Activated T-helper 17 cell treated with anti-CD3 and anti-CD28 coated beads, Interleukin-2, amount 50 U/mL, for 72 hours (primary cell): ENCODE measurements around the gene ZNF438. TPM values are rescaled to one million over a fixed set of nuclear protein-coding genes. Genes with fewer than 3 reads are reported as not detected.

Experiments used
- ATAC-seq: fragments of 150-1000 bp; cut with Tn5 transposase; replicated peaks from 2 replicates; pipeline ENCODE4 v1.10.0; 2021; ENCODE audit warnings: mild to moderate bottlenecking, moderate library complexity
- H3K27ac Mint-ChIP-seq: one replicate; pipeline ENCODE4 v1.8.0; 2022; ENCODE audit warnings: mixed read lengths
- H3K27me3 Mint-ChIP-seq: one replicate; pipeline ENCODE4 v1.8.0; 2022; ENCODE audit warnings: mixed read lengths
- H3K36me3 Mint-ChIP-seq: one replicate; pipeline ENCODE4 v1.8.0; 2022; ENCODE audit warnings: low read depth, mild to moderate bottlenecking, mixed read lengths
- H3K4me1 Mint-ChIP-seq: one replicate; pipeline ENCODE4 v1.8.0; 2022; ENCODE audit warnings: mixed read lengths
- H3K4me3 Mint-ChIP-seq: one replicate; pipeline ENCODE4 v1.8.0; 2022; ENCODE audit warnings: mild to moderate bottlenecking, mixed read lengths
- H3K9me3 Mint-ChIP-seq: one replicate; pipeline ENCODE4 v1.8.0; 2022; ENCODE audit warnings: mixed read lengths
- total RNA-seq, 2 donors: library from RNA; stranded (reverse); gene quantifications; one replicate each; pipeline ENCODE4 v1.2.3, GENCODE V29; 2022

ZNF438 gene
- total RNA-seq, 2 donors from 2014 or later = 5.1 to 6.2 TPM

DNA sequence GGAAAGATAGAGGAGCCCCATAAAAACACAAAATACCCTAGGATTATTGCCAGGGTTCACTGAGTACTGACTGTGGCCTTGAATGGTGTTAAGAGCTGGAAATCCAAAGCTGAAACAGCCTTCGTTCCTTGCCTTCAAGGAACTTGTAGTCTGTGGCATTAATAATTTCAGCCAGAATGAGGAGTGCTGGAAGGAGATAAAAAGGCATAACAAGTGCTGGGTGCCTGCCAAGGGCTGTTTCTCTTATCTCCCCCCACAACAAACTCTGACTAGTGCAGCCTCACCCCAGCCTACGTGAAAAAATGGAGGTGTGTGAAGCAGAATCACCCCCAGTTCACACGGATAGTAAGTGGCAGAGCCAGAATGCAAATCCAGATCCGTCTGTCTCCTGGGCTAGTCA lies 203.0 kb downstream of the ZNF438 start:
- Mint-ChIP-seq H3K36me3 (no peaks in the 10 kb centered on the region), H3K27ac (no peak overlapping the region), H3K4me1 (peaks cover 3% of the 10 kb centered on the region), H3K9me3 (peaks cover 10% of the 10 kb centered on the region), H3K27me3 (peaks cover 13% of the 10 kb centered on the region), H3K4me3 (no peak overlapping the region)
- ATAC-seq = no peak

DNA sequence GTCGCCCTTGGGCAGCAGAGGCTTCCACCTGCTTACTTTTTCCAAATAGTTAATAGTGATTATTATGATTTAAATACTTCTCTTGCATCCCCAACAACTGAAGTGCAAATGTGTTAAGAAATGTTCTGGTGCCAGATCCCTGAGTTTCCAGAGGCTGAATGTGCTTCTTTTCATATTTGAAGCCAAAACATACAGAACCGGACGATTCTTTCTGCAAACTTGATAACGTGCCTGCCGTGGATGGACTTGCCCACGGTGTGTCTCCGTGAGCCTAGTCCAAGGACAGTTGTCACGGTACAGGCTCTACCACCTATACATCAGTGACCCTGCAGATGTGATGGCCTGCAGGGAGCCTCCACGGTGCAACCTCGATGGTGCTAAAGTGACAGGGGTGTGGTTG lies 203.5 kb downstream of the ZNF438 start:
- peaks cover 13% of the 10 kb centered on the region for H3K27me3 Mint-ChIP-seq
- H3K4me3 Mint-ChIP-seq = no peak overlapping the region
- H3K9me3 Mint-ChIP-seq = peaks cover 10% of the 10 kb centered on the region
- no peak for ATAC-seq
- no peak overlapping the region for H3K27ac Mint-ChIP-seq
- H3K4me1 Mint-ChIP-seq = peaks cover 3% of the 10 kb centered on the region
- no peaks in the 10 kb centered on the region for H3K36me3 Mint-ChIP-seq

DNA sequence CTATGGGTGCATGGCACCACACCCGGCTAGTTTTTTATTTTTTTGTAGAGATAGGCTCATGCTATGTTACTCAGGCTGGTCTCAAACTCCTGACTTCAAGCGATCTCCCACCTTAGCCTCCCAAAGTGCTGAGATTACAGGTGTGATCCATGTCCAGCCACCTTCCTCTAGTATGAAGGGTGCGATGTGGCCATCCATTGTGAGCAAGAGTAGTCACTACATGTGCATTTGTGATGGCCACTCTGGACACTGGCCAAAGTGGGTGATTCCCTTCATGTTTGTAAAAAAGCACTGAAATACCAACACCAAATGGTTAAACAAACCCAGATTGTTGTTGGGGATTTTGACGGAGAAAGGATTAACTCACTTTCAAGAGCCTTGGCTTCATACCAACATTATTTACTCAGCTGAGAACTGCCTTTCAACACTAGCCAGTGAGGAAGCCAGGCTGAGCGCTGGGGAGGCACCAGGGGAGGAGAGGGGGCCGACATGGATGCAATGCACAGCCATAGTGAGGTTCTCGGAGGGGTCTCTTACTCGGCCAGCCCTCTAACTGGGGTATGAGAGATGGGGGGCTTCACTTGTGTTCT lies 204.0 kb downstream of the ZNF438 start:
- H3K36me3 Mint-ChIP-seq = no peaks in the 10 kb centered on the region
- ATAC-seq = no peak
- H3K27ac Mint-ChIP-seq = no peak overlapping the region
- H3K4me1 Mint-ChIP-seq = peaks cover 3% of the 10 kb centered on the region
- peaks cover 10% of the 10 kb centered on the region for H3K9me3 Mint-ChIP-seq
- peaks cover 13% of the 10 kb centered on the region for H3K27me3 Mint-ChIP-seq
- no peak overlapping the region for H3K4me3 Mint-ChIP-seq

DNA sequence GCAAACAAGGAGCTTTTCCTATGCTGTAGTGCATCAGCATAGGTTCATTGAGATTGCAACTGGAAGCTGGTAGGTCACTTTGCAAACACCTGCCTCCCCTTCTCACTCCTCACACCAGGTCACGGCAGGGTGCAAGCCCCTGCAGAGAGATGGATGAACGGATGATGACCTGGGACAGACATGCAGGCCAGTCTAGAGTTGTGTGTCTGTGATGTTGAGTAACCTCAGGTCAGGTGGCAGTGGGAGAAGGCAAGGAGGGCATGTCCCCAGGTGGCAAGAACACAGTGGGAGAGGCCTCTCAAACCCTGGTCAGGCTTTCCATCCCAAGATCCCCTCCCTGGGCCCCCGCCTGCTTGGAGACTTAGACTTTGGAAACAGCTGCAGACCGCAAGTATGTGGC lies 205.0 kb downstream of the ZNF438 start:
- no peaks in the 10 kb centered on the region for H3K36me3 Mint-ChIP-seq
- no peak overlapping the region for H3K27ac Mint-ChIP-seq
- H3K9me3 Mint-ChIP-seq = peaks cover 10% of the 10 kb centered on the region
- H3K27me3 Mint-ChIP-seq = peaks cover 13% of the 10 kb centered on the region
- H3K4me1 Mint-ChIP-seq = peaks cover 3% of the 10 kb centered on the region
- no peak overlapping the region for H3K4me3 Mint-ChIP-seq
- ATAC-seq = no peak

DNA sequence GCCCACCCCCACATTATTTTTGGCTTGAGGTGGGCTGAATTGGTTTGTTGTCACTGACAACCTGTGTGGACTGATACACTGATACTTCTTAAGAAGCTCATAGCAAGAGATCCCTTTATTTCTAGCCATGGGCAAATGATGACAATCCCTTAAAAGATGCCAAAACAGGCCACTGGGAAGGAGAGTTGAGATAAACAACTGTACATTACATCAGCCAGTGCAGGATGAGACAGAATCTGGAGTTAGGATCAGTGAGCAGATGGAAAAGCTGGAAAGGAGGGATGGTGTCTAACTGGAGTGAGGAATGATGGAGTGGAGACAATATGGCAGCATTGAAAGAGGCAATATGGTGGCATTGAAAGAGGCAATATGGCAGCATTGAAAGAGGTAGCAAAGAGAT lies 206.2 kb downstream of the ZNF438 start:
- no peak for ATAC-seq
- H3K9me3 Mint-ChIP-seq = peaks cover 10% of the 10 kb centered on the region
- H3K36me3 Mint-ChIP-seq = no peaks in the 10 kb centered on the region
- peaks cover 13% of the 10 kb centered on the region for H3K27me3 Mint-ChIP-seq
- no peak overlapping the region for H3K27ac Mint-ChIP-seq
- peaks cover 3% of the 10 kb centered on the region for H3K4me1 Mint-ChIP-seq
- no peak overlapping the region for H3K4me3 Mint-ChIP-seq

DNA sequence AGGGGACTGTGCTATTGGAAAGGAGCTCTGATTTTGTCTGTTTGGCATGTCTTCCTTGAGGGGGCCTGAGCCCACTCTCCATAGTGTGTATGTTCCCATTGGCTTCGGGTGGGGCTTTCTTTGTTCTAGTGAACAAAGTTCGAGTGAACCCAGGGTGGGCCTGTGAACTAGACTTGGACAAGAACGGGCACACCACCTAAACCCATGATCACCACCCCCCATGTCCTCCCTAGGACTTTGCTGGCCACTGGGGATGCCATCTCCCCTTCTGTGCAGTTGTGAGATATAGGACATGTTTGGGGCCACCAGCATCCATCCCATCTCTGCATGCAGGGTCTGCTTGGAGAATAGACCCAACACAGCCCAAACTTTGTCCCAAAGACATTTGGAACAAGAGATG lies 206.6 kb downstream of the ZNF438 start:
- Mint-ChIP-seq H3K27ac (no peak overlapping the region), H3K4me1 (peaks cover 3% of the 10 kb centered on the region), H3K36me3 (no peaks in the 10 kb centered on the region), H3K4me3 (no peak overlapping the region), H3K9me3 (peaks cover 10% of the 10 kb centered on the region), H3K27me3 (peaks cover 13% of the 10 kb centered on the region)
- no peak for ATAC-seq

DNA sequence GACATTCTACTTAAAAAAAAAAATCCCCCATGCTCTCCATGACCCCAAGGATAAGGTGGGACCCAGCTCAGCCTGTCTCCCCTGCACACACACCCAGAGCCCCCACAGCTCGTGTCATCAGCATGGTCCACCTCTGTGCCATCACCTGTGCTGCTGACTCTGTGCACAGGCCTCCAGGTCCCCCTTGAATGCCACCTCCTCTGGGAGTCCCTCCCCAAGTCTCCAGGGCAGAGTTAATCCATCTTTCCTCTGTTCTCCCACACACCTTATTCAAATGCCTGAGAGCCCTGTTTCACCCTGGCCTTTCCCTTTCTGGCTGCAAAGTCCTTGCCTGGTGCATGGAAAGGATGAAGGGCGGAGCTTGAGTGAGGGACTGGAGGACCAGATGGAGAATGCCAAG lies 208.0 kb downstream of the ZNF438 start:
- Mint-ChIP-seq H3K27ac (no peak overlapping the region), H3K4me3 (no peak overlapping the region)
- no peak for ATAC-seq

DNA sequence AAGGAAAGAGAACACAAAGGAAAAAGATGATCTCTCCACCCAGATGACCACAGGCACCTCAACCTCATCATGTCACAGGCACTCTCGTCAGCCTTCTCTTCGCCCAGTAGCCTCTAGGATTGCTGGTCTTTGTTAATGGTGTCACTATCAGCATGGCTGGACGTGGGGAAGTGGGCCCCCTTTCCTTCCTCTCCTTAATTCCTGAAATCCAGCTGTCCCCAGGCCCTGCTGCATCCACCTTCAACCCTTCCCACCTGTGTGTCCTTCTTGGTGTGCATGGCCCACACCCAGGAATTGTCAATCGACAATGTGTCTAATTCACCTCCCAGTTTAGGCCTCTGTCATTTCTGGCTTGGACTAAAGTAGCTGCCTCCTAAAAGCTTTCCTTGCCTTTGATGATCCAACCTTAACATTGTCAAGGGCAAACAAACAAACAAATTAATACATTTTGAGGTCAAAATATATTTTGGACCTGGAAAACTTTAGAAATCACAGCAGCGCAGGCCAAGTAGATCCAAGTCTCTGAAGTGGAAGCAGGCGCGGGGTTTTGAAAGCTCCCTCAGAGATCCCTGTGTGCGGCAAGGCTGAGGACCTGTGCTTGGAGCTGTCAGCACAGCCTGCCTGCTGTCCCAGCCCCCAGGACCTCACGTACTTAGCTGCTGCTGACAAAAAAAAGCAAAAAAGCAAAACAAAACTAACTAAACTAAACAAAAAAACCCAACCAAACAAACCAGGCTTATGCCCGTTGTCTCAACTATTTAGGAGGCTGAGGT lies 208.8 kb downstream of the ZNF438 start:
- peaks cover 10% of the 10 kb centered on the region for H3K9me3 Mint-ChIP-seq
- no peak for ATAC-seq
- H3K4me1 Mint-ChIP-seq = peaks cover 3% of the 10 kb centered on the region
- peaks cover 13% of the 10 kb centered on the region for H3K27me3 Mint-ChIP-seq
- no peaks in the 10 kb centered on the region for H3K36me3 Mint-ChIP-seq
- H3K4me3 Mint-ChIP-seq = no peak overlapping the region
- no peak overlapping the region for H3K27ac Mint-ChIP-seq

More for the DNA sequence above, 208.0 kb downstream of the ZNF438 start:
- peaks cover 3% of the 10 kb centered on the region for H3K4me1 Mint-ChIP-seq
- peaks cover 10% of the 10 kb centered on the region for H3K9me3 Mint-ChIP-seq
- H3K27me3 Mint-ChIP-seq = peaks cover 13% of the 10 kb centered on the region
- H3K36me3 Mint-ChIP-seq = no peaks in the 10 kb centered on the region

DNA sequence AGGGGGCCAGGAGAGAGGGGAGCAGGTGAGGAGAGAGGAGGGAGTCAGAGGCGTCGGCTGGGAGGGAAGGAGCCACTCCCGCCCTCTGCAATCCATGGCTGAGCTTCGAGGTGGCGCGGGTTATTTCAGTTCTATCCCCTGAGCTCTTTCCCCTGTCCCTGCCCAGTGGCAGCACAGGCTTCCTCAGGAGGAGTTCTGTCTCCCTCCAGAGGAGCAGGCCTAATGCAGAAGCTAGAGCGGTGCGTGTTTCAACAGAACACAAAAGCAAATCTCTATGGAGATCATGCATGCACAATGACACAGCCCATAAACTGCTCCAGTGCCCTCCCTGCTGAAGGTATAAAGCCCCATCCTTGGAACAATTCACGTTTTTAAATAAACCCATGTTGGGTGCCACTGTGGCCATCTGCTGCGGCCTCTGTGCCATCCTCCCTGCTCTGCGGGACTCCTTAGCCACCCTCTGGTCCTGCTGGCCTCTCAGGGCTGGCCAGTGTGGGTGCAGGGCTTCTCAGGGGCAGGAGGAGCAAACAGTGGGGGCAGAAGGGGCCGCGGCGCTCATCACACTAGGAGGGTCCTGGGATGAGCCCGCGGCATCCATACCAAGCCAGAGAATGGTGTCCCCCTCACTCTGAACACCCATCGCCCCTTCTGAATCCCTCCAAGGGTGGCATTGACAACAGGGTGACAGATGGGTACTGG lies 209.5 kb downstream of the ZNF438 start:
- H3K9me3 Mint-ChIP-seq = peaks cover 10% of the 10 kb centered on the region
- no peak for ATAC-seq
- H3K4me1 Mint-ChIP-seq = peaks cover 3% of the 10 kb centered on the region
- H3K4me3 Mint-ChIP-seq = no peak overlapping the region
- no peak overlapping the region for H3K27ac Mint-ChIP-seq
- no peaks in the 10 kb centered on the region for H3K36me3 Mint-ChIP-seq
- peaks cover 13% of the 10 kb centered on the region for H3K27me3 Mint-ChIP-seq

DNA sequence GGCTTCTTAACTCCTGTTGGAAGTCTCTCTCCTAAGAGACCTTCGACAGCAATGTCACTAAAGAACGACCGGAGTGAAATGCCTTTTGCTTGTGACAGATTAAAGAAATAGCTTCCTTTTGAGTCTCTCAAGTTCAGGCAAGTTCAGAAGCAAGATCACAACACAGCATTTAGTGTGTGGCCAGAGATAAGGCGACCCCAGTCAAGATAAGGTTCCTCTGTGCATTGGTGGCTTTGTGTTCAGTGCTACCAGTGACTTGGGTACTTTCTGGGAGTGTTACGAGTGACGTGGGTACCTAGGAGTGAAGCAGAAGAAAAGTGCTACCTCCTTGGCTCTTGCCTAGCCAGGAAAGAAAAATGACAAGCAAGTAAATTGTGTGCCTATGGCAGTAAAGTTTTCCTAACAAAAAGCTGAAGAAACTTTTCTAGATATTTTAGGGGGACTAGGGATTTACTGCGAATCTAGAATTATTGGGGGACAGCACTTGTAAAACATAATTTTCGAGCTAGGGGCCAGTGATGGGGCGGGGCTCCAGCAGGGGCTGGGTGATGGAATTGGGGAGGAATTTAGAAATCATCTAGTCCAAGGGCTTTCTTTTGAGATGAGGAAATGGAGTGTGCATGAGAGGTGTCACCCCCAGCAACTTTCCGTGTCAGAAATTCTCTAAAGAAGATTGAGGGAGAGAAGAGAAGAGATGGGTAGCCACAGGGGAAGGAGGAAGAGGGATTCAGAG lies 210.2 kb downstream of the ZNF438 start:
- Mint-ChIP-seq H3K27me3 (peaks cover 13% of the 10 kb centered on the region), H3K4me3 (no peak overlapping the region), H3K9me3 (peaks cover 10% of the 10 kb centered on the region), H3K4me1 (peaks cover 3% of the 10 kb centered on the region), H3K36me3 (no peaks in the 10 kb centered on the region), H3K27ac (no peak overlapping the region)
- no peak for ATAC-seq

DNA sequence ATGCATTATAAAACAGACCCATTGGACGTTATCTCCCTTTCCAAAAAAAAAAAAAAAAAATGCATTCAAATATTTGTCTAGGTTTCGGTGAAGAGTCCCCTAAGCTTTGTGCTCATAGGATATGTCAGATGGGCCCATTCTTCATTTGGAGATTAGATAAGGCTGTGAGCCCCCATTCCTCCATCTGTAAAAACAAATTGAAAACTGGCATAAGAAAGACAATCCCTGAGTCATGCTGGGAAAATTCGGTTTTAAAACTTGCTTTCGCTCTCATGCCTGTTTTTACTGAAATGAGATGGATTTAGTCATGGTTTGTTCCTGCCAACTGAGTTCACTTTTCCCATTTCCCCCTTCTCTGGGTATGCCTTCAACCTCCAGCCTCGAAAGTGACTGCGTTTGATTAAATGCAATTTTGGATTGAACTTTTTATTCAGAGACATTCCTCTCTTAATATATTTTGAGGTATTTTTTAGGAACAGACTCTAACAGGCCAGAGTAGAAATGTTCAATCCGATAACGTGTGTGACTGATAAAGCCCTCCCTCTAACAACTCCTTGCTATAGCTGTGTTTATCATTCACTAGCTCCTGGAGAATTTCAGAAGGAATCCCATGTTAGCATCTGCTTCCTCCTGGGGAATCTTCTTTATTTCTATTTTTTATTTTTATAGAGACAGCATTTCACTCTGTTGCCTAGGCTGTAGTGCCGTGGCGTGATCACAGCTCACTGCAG lies 211.2 kb downstream of the ZNF438 start:
- H3K36me3 Mint-ChIP-seq = no peaks in the 10 kb centered on the region
- H3K4me1 Mint-ChIP-seq = peaks cover 3% of the 10 kb centered on the region
- peaks cover 6% of the 10 kb centered on the region for H3K9me3 Mint-ChIP-seq
- H3K4me3 Mint-ChIP-seq = no peak overlapping the region
- no peak for ATAC-seq
- H3K27ac Mint-ChIP-seq = no peak overlapping the region
- peaks cover 7% of the 10 kb centered on the region for H3K27me3 Mint-ChIP-seq

DNA sequence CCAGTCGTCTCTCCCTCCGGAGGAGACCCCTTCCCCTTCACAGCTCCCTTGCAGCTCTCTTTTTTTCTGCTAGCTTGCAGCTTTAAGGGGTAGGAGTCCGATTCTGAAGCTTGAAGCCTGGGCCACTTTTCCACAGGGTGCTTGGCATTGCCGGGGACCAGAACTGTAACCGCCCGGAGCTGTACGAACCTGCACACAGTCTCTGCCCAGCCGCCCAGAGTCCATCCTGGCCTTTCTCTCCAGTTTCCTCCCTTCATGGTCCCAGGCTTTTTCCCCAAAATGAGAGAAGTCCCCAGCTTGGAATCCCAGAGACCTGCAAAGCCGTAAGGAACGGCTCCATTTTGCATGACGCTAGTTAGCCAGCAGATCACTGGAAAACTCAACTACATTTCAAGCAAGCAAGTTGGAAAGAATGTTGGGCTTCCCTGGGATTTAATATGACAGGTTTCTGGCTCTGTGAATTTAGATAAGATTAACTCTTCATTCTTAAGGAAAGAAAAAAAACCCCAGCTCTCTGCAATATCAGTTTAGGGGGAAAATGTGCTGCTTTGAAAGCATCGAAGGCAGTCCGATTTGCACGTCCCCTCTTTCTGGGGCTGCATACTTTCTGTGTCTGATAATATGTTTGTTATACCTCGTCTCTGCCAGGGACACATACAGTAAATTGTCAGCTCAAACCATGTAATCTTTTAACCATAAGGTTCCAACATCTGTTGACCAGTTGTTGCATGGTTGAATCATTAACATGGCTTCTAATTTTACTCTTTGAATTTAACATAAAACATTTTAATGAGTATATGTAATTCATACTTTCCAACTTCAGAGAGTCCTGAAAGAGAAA lies 212.1 kb downstream of the ZNF438 start:
- no peak overlapping the region for H3K4me3 Mint-ChIP-seq
- peaks cover 2% of the 10 kb centered on the region for H3K27me3 Mint-ChIP-seq
- no peak for ATAC-seq
- H3K36me3 Mint-ChIP-seq = no peaks in the 10 kb centered on the region
- peaks cover 3% of the 10 kb centered on the region for H3K4me1 Mint-ChIP-seq
- no peak overlapping the region for H3K27ac Mint-ChIP-seq
- peaks cover 2% of the 10 kb centered on the region for H3K9me3 Mint-ChIP-seq

DNA sequence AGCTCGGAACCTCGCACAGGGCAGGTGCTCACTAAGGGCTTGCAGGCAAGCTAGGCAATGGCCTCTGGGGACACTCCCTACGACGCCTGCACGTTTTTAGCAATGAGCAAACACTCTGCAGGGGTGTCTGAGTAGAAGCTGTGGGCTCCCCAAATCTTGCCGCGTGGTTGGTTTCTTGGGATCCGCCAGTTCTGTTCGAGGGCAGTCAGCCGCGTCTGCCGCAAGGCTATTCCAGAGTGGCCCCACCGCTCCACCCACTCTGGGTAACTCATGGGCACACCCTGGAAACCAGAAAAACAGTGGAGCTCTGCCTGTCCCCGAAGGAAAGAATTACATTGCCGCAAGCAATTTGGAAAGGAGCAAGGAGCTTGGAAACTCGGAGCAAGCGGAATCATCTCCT lies 212.8 kb downstream of the ZNF438 start:
- H3K27ac Mint-ChIP-seq = no peak overlapping the region
- no peaks in the 10 kb centered on the region for H3K9me3 Mint-ChIP-seq
- no peak overlapping the region for H3K4me3 Mint-ChIP-seq
- no peaks in the 10 kb centered on the region for H3K36me3 Mint-ChIP-seq
- ATAC-seq = no peak
- no peaks in the 10 kb centered on the region for H3K4me1 Mint-ChIP-seq
- no peaks in the 10 kb centered on the region for H3K27me3 Mint-ChIP-seq
